ENCODE results near the gene ARSA.

DNA sequence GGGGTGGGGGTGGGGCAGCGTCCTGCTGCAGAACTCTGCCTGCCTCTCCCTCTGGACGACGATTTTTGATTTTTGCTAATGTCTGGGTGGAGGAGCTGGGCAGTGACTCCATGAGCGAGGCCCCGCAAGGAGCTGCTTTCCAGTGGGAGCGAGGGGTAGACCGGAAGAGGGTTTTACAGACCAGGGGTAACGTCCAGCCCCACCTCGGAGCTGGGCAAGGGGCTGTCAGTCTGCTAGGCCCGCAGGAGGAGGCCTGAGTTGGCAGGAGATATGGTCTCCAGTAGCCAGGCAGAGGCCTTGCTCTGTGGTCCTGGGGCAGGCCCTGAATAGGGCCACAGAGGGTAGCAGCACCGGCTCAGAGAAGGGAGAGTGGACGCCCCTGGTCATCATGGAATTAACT lies 18.4 kb downstream of the ARSA start:
- TF ChIP-seq, protein P1, sequence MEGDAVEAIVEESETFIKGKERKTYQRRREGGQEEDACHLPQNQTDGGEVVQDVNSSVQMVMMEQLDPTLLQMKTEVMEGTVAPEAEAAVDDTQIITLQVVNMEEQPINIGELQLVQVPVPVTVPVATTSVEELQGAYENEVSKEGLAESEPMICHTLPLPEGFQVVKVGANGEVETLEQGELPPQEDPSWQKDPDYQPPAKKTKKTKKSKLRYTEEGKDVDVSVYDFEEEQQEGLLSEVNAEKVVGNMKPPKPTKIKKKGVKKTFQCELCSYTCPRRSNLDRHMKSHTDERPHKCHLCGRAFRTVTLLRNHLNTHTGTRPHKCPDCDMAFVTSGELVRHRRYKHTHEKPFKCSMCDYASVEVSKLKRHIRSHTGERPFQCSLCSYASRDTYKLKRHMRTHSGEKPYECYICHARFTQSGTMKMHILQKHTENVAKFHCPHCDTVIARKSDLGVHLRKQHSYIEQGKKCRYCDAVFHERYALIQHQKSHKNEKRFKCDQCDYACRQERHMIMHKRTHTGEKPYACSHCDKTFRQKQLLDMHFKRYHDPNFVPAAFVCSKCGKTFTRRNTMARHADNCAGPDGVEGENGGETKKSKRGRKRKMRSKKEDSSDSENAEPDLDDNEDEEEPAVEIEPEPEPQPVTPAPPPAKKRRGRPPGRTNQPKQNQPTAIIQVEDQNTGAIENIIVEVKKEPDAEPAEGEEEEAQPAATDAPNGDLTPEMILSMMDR (IDR thresholded peaks at IDR 0.05) = no peak
- TF ChIP-seq ZFX (IDR thresholded peaks at IDR 0.05; ENCODE audit: borderline replicate concordance) = no peak
